Caco-2 (cell line): ENCODE data around the gene PLD2. TPM values are rescaled to one million over a fixed set of nuclear protein-coding genes. Genes with fewer than 3 reads are reported as not detected.
A peak's percentile ranks its signal among the peaks of the same experiment; 100 is the strongest.

Source experiments
- BruUV-seq: library from RNA; stranded (reverse); fragments of 400-500 nt; replicated peaks from 2 replicates; lab custom pipeline; 2021; lab: Mats Ljungman, UMichigan
- CTCF ChIA-PET: fragments of 300-600 bp; sonication (Branson Sonifier 250); formaldehyde crosslinking; loops from one replicate; lab custom pipeline; 2022; ENCODE audit warnings: antibody characterized with exemption; lab: Charles Lee
- POLR2A ChIA-PET: fragments of 300-600 bp; sonication (Branson Sonifier 250); formaldehyde crosslinking; loops from one replicate; lab custom pipeline; 2022; ENCODE audit warnings: antibody characterized with exemption; lab: Charles Lee
- DNase-seq, 2 experiments: peaks; one replicate each; pipeline versions ENCODE4 v3.0.0 to v3.0.0-alpha.2; 2020 to 2022
- H3K27me3 ChIP-seq: replicated peaks from 2 replicates; pipeline ENCODE4 v1.6.0; 2011; ENCODE audit warnings: low read length; ENCODE audit not compliant: control insufficient read depth, insufficient read depth
- H3K36me3 ChIP-seq: 2 replicates; pipeline ENCODE4 v1.5.1; 2011; ENCODE audit warnings: low read length; ENCODE audit not compliant: control insufficient read depth, insufficient read depth
- H3K4me1 ChIP-seq: fragments of 250-450 bp; sonication (Bioruptor Pico); 2 replicates; pipeline ENCODE4 v1.5.1; 2020; ENCODE audit warnings: mild to moderate bottlenecking
- H3K4me3 ChIP-seq: 2 replicates; pipeline ENCODE4 v1.5.1; 2011; ENCODE audit warnings: low read depth, mild to moderate bottlenecking, control low read depth, low read length
- H3K9me3 ChIP-seq: fragments of 250-450 bp; sonication (Bioruptor Pico); 2 replicates; pipeline ENCODE4 v1.5.1; 2020; ENCODE audit warnings: mild to moderate bottlenecking, moderate library complexity
- H3K27ac Mint-ChIP-seq: one replicate; pipeline ENCODE4 v1.8.0; 2022; ENCODE audit warnings: mixed read lengths; ENCODE audit not compliant: unreplicated experiment
- H3K27me3 Mint-ChIP-seq: one replicate; pipeline ENCODE4 v1.8.0; 2022; ENCODE audit warnings: mixed read lengths; ENCODE audit not compliant: insufficient read depth, unreplicated experiment
- H3K36me3 Mint-ChIP-seq: one replicate; pipeline ENCODE4 v1.8.0; 2022; ENCODE audit warnings: mild to moderate bottlenecking, mixed read lengths; ENCODE audit not compliant: insufficient read depth, unreplicated experiment
- H3K4me1 Mint-ChIP-seq: one replicate; pipeline ENCODE4 v1.8.0; 2022; ENCODE audit warnings: low read depth, mixed read lengths; ENCODE audit not compliant: unreplicated experiment
- H3K4me3 Mint-ChIP-seq: one replicate; pipeline ENCODE4 v1.8.0; 2022; ENCODE audit warnings: mild to moderate bottlenecking, moderate library complexity, mixed read lengths; ENCODE audit not compliant: unreplicated experiment
- H3K9me3 Mint-ChIP-seq: one replicate; pipeline ENCODE4 v1.8.0; 2022; ENCODE audit warnings: mixed read lengths; ENCODE audit not compliant: unreplicated experiment
- intact Hi-C: fragments of 100-400 bp; cut with micrococcal nuclease; formaldehyde crosslinking; loops from one replicate; pipeline ENCODE4 v1.10.0; 2022; ENCODE audit not compliant: unreplicated experiment
- total RNA-seq: library from RNA; stranded (reverse); gene quantifications from 2 replicates; pipeline ENCODE4 v1.2.3, GENCODE V29; 2022
- TF ChIP-seq, protein P1 (sequence below), 2 experiments: fragments of 200-600 bp in 1 of 2; IDR thresholded peaks; 1 replicate in 1 of 2; 2 replicates in 1 of 2; pipeline versions ENCODE4 v1.5.1 to v1.8.0; 2011 to 2022; ENCODE audit warnings: antibody characterized with exemption in 1 of 2, control low read depth in 1 of 2, inconsistent platforms in 1 of 2, low read depth in 1 of 2, low read length in 1 of 2, mild to moderate bottlenecking in 1 of 2, moderate library complexity in 1 of 2; ENCODE audit not compliant: insufficient read depth in 1 of 2, severe bottlenecking in 1 of 2, unreplicated experiment in 1 of 2

PLD2 gene
- total RNA-seq, 1 experiment from 2014 or later: 47.2 TPM

DNA sequence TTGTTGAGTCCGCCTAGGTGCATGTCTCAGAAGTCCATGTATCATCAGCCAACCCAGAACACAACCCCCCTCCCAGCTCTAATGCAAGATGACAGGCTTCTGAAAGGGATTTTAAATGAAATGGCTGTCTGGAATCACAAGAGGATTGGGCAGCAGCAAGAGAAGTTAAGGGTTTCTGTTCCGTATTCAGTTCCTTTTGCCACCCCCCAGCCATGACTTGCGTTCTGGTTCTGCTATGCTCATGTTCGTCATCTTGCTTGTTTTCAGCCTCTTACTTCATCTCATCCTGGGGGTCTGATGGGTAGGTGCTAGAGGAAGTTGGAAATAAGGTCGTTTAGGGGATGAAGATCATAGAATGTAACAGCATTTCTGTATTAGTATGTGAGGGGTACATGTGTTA lies 38.2 kb downstream of the PLD2 start:
- Mint-ChIP-seq H3K27me3 (no peaks in the 10 kb centered on the region), H3K36me3 (peaks cover 15% of the 10 kb centered on the region), H3K9me3 (no peaks in the 10 kb centered on the region), H3K4me3 (no peak overlapping the region), H3K27ac (no peak overlapping the region), H3K4me1 (peaks cover 16% of the 10 kb centered on the region)
- intact Hi-C loops: no loop called here
- peaks cover 8% of the 10 kb centered on the region; the same call in 1 of the 2 replicates for H3K4me1 ChIP-seq
- no peaks in the 10 kb centered on the region for H3K36me3 ChIP-seq
- TF ChIP-seq, protein P1, sequence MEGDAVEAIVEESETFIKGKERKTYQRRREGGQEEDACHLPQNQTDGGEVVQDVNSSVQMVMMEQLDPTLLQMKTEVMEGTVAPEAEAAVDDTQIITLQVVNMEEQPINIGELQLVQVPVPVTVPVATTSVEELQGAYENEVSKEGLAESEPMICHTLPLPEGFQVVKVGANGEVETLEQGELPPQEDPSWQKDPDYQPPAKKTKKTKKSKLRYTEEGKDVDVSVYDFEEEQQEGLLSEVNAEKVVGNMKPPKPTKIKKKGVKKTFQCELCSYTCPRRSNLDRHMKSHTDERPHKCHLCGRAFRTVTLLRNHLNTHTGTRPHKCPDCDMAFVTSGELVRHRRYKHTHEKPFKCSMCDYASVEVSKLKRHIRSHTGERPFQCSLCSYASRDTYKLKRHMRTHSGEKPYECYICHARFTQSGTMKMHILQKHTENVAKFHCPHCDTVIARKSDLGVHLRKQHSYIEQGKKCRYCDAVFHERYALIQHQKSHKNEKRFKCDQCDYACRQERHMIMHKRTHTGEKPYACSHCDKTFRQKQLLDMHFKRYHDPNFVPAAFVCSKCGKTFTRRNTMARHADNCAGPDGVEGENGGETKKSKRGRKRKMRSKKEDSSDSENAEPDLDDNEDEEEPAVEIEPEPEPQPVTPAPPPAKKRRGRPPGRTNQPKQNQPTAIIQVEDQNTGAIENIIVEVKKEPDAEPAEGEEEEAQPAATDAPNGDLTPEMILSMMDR (IDR thresholded peaks at IDR 0.05; ENCODE audit: insufficient read depth in 1 of 2, low read depth in 1 of 2, low read length in 1 of 2, severe bottlenecking in 1 of 2, unreplicated experiment in 1 of 2): no peak
- POLR2A ChIA-PET: no interaction called here
- no peaks in the 10 kb centered on the region for H3K27me3 ChIP-seq
- no peaks in the 10 kb centered on the region for H3K9me3 ChIP-seq
- BruUV-seq: no TSS peak
- DNase-seq: no peak
- no peak overlapping the region for H3K4me3 ChIP-seq
- CTCF ChIA-PET: no interaction called here

DNA sequence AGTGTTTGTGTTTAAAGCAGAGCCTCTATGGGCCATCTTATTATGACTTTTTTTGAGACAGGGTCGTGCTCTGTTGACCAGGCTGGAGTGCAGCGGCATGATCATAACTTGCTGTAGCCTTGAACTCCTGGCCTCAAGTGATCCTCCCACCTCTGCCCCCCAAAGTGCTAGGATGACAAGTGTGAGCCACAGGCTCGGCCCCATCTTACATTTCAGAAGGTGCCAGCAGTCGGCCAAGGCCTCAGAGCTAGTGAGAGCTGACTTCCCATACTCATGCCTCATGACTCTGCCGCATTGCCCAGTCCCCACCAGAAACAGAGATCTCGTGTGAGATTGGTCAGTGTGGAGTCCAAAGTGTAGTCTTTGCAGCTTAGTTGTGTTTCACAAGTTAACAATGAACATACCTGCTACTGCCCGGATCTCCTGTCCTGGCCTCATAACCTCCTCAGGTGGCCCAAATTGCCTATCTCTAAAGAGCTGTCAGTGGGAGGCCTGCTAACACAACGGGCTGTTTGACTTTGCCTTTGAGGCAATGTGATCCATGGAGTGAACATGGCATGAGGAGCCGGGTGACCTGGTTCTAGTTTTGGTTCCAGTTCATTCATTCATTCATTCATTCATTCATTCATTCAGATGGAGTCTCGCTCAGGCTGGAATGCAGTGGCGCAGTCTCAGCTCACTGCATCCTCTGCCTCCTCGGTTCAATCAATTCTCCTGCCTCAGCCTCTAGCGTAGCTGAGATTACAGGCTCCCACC lies 39.9 kb downstream of the PLD2 start:
- Histone ChIP-seq H3K4me3 (no peak overlapping the region), H3K9me3 (no peaks in the 10 kb centered on the region), H3K36me3 (no peaks in the 10 kb centered on the region), H3K4me1 (peaks cover 8% of the 10 kb centered on the region; the same call in 1 of the 2 replicates), H3K27me3 (no peaks in the 10 kb centered on the region)
- POLR2A ChIA-PET: no interaction called here
- no peak for DNase-seq
- CTCF ChIA-PET: no interaction called here
- H3K27ac Mint-ChIP-seq: no peak overlapping the region
- TF ChIP-seq, protein P1 (IDR thresholded peaks at IDR 0.05; ENCODE audit: insufficient read depth in 1 of 2, low read depth in 1 of 2, low read length in 1 of 2, severe bottlenecking in 1 of 2, unreplicated experiment in 1 of 2): no peak
- H3K4me1 Mint-ChIP-seq: peaks cover 17% of the 10 kb centered on the region
- intact Hi-C loops: no loop called here
- no peak overlapping the region for H3K4me3 Mint-ChIP-seq
- no peaks in the 10 kb centered on the region for H3K9me3 Mint-ChIP-seq
- BruUV-seq: no TSS peak
- H3K27me3 Mint-ChIP-seq: no peaks in the 10 kb centered on the region
- peaks cover 14% of the 10 kb centered on the region for H3K36me3 Mint-ChIP-seq

DNA sequence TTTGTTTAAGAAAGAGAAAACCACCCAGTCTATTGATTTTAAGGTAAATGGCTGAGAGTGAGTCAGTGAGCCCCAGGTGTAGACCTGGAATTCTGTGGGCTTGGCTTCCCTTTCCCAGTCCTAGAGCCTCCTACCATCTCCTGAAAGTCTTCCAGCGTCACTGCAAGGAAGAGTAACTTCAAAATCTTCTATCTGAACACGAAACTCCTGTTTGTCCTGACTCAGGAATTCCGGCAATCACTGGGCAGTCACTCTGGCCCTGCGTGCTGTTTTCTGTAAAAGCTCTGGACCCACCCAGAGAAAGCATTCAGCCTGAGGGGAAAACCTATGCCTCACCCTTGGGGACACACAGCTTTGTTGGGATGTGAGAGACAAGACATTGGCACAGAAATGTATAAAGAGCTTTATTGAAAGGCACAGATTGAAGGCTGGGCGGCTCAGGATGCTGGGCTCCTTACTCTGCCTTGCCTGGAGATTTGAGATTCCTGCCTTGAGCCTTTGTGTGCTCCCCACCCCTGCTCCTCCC lies 42.1 kb downstream of the PLD2 start:
- peaks cover 20% of the 10 kb centered on the region for H3K4me1 Mint-ChIP-seq
- no peaks in the 10 kb centered on the region for H3K9me3 ChIP-seq
- POLR2A ChIA-PET: no interaction called here
- peak overlapping the region; percentile 33 for H3K27ac Mint-ChIP-seq
- no peaks in the 10 kb centered on the region for H3K9me3 Mint-ChIP-seq
- H3K4me3 Mint-ChIP-seq: peak overlapping the region; percentile 28
- peak; percentile 46 to 65 for DNase-seq
- H3K36me3 ChIP-seq: no peaks in the 10 kb centered on the region
- BruUV-seq: no TSS peak
- CTCF ChIA-PET: no interaction called here
- H3K4me1 ChIP-seq: peaks cover 15% of the 10 kb centered on the region
- no peaks in the 10 kb centered on the region for H3K27me3 Mint-ChIP-seq
- peaks cover 14% of the 10 kb centered on the region for H3K36me3 Mint-ChIP-seq
- intact Hi-C loops: loop anchor here (1.0 kb wide), 1 partner anchor 33 kb away; no protein-coding TSS in a partner anchor
- H3K27me3 ChIP-seq: no peaks in the 10 kb centered on the region
- TF ChIP-seq, protein P1 (IDR thresholded peaks at IDR 0.05; ENCODE audit: insufficient read depth in 1 of 2, low read depth in 1 of 2, low read length in 1 of 2, severe bottlenecking in 1 of 2, unreplicated experiment in 1 of 2): no peak
- no peak overlapping the region for H3K4me3 ChIP-seq
